ENCODE data around the gene SLC2A3. TPM values are rescaled to one million over a fixed set of nuclear protein-coding genes. Genes with fewer than 3 reads are reported as not detected.
A peak's percentile ranks its signal among the peaks of the same experiment; 100 is the strongest.
"Not testable (repeated sequence)": the region's sequence is repeated elsewhere in the genome, so short reads cannot be mapped to it uniquely, and the experiment has no call there.

Gene SLC2A3
- total RNA-seq, 1 donor from 2014 or later = 31.4 TPM

GRCh38 chr12:7917392-7918267 is 18.4 kb downstream of the SLC2A3 start:
- DNase-seq (ENCODE audit: low read depth) = no peak

- no peak for DNase-seq (ENCODE audit: low read depth)
Measured at GRCh38 chr12:7916936-7917335, 19.1 kb downstream of the SLC2A3 start.

- DNase-seq (ENCODE audit: low read depth) = no peak
Measured at GRCh38 chr12:7915661-7916403, 20.2 kb downstream of the SLC2A3 start.

GRCh38 chr12:7910106-7910505 is 25.9 kb downstream of the SLC2A3 start:
- DNase-seq (ENCODE audit: low read depth) = not testable (repeated sequence)

- DNase-seq (ENCODE audit: low read depth) = peak; percentile 53
Measured at GRCh38 chr12:7907009-7907408, 29.0 kb downstream of the SLC2A3 start.

- not testable (repeated sequence) for DNase-seq (ENCODE audit: low read depth)
Measured at GRCh38 chr12:7906303-7906702, 29.7 kb downstream of the SLC2A3 start.

GRCh38 chr12:7905600-7906125 is 30.3 kb downstream of the SLC2A3 start:
- peak; percentile 9 for DNase-seq (ENCODE audit: low read depth)

GRCh38 chr12:7905071-7905470 is 30.9 kb downstream of the SLC2A3 start:
- no peak for DNase-seq (ENCODE audit: low read depth)

GRCh38 chr12:7902416-7902815 is 33.6 kb downstream of the SLC2A3 start:
- not testable (repeated sequence) for DNase-seq (ENCODE audit: low read depth)

- DNase-seq (ENCODE audit: low read depth) = no peak
Measured at GRCh38 chr12:7899755-7900154, 36.2 kb downstream of the SLC2A3 start.

GRCh38 chr12:7896726-7897125 is 39.3 kb downstream of the SLC2A3 start:
- not testable (repeated sequence) for DNase-seq (ENCODE audit: low read depth)

GRCh38 chr12:7892186-7892980 is 43.6 kb downstream of the SLC2A3 start:
- no peak for DNase-seq (ENCODE audit: low read depth)

GRCh38 chr12:7884689-7885088 is 51.3 kb downstream of the SLC2A3 start:
- no peak for DNase-seq (ENCODE audit: low read depth)

- not testable (repeated sequence) for DNase-seq (ENCODE audit: low read depth)
Measured at GRCh38 chr12:7881736-7882120, 54.3 kb downstream of the SLC2A3 start.

- not testable (repeated sequence) for DNase-seq (ENCODE audit: low read depth)
Measured at GRCh38 chr12:7880952-7881735, 54.8 kb downstream of the SLC2A3 start.

GRCh38 chr12:7879246-7879645 is 56.7 kb downstream of the SLC2A3 start:
- no peak for DNase-seq (ENCODE audit: low read depth)

- DNase-seq (ENCODE audit: low read depth) = peak; percentile 11
Measured at GRCh38 chr12:7877420-7877819, 58.6 kb downstream of the SLC2A3 start.

GRCh38 chr12:7872566-7873319 is 63.2 kb downstream of the SLC2A3 start, which contains the start of gene SLC2A14:
TSS of gene SLC2A14 (minus strand) at chr12:7872915. CDS start at chr12:7869880, 3,035 bp downstream.
- no peak for DNase-seq (ENCODE audit: low read depth)

GRCh38 chr12:7870335-7870734 is 65.7 kb downstream of the SLC2A3 start:
- no peak for DNase-seq (ENCODE audit: low read depth)

All from myocyte (in vitro differentiated cells).